CD14-positive monocyte (primary cell): ENCODE results near the gene IFT27. TPM values are rescaled to one million over a fixed set of nuclear protein-coding genes. Genes with fewer than 3 reads are reported as not detected.

Experiments
- DNase-seq, 3 donors: peaks; one replicate each; pipeline ENCODE4 v3.0.0-alpha.2; 2011 to 2022
- H2AFZ ChIP-seq: 2 replicates; pipeline ENCODE4 v1.6.0; 2012; ENCODE audit warnings: mild to moderate bottlenecking, low read depth, low read length, inconsistent platforms; ENCODE audit not compliant: insufficient read depth, poor library complexity, severe bottlenecking
- H3K27ac ChIP-seq, 2 donors: 1 replicate in 1 of 2; 2 replicates in 1 of 2; pipeline ENCODE4 v1.5.1; 2012 to 2013; ENCODE audit warnings: low read length in 2 of 2, control low read depth in 1 of 2, inconsistent platforms in 1 of 2, low read depth in 1 of 2, mild to moderate bottlenecking in 1 of 2
- H3K27me3 ChIP-seq, 2 donors: one replicate each; pipeline versions ENCODE4 v1.6.0 to v1.6.1; 2011 to 2013; ENCODE audit warnings: low read length in 2 of 2; ENCODE audit not compliant: control insufficient read depth in 2 of 2, insufficient read depth in 2 of 2
- H3K36me3 ChIP-seq, 2 donors: replicated peaks in 1 of 2; 1 replicate in 1 of 2; 2 replicates in 1 of 2; pipeline versions ENCODE4 v1.5.1 to v1.6.1; 2012 to 2013; ENCODE audit warnings: low read length in 2 of 2, control low read depth in 1 of 2, inconsistent platforms in 1 of 2, mild to moderate bottlenecking in 1 of 2; ENCODE audit not compliant: insufficient read depth in 2 of 2, control insufficient read depth in 1 of 2
- H3K4me1 ChIP-seq, 2 donors: 1 replicate in 1 of 2; 2 replicates in 1 of 2; pipeline versions ENCODE4 v1.5.1 to v1.6.1; 2012 to 2013; ENCODE audit warnings: low read length in 2 of 2, control low read depth in 1 of 2, inconsistent platforms in 1 of 2, mild to moderate bottlenecking in 1 of 2, moderate library complexity in 1 of 2; ENCODE audit not compliant: insufficient read depth in 2 of 2, control insufficient read depth in 1 of 2
- H3K4me2 ChIP-seq: replicated peaks from 2 replicates; pipeline ENCODE3; 2012; ENCODE audit warnings: low read length, moderate library complexity, mild to moderate bottlenecking; ENCODE audit not compliant: poor library complexity, severe bottlenecking; ENCODE audit errors: extremely low read depth
- H3K4me3 ChIP-seq, 3 experiments: fragments of 200-600 bp in 1 of 3; sonication (generic) in 1 of 3; replicated peaks in 1 of 3; 1 replicate in 2 of 3; 2 replicates in 1 of 3; pipeline ENCODE4 v1.5.1; 2011 to 2013; ENCODE audit warnings: low read length in 3 of 3, mild to moderate bottlenecking in 3 of 3, control low read depth in 2 of 3, low read depth in 2 of 3, inconsistent platforms in 1 of 3, moderate library complexity in 1 of 3
- H3K79me2 ChIP-seq: 2 replicates; pipeline ENCODE4 v1.6.0; 2012; ENCODE audit warnings: mild to moderate bottlenecking, control low read depth, inconsistent platforms, low read length, moderate library complexity; ENCODE audit not compliant: insufficient read depth
- H3K9ac ChIP-seq: 2 replicates; pipeline ENCODE4 v1.6.0; 2017; ENCODE audit warnings: low read length, mild to moderate bottlenecking; ENCODE audit not compliant: insufficient read depth, poor library complexity, severe bottlenecking
- H3K9me3 ChIP-seq, 2 donors: replicated peaks in 1 of 2; 1 replicate in 1 of 2; 2 replicates in 1 of 2; pipeline versions ENCODE4 v1.5.1 to v1.6.1; 2012 to 2013; ENCODE audit warnings: low read length in 2 of 2, control low read depth in 1 of 2; ENCODE audit not compliant: control insufficient read depth in 1 of 2, insufficient read depth in 1 of 2
- H4K20me1 ChIP-seq: 2 replicates; pipeline ENCODE4 v1.6.0; 2012; ENCODE audit warnings: mild to moderate bottlenecking, low read length, control low read depth, moderate library complexity; ENCODE audit not compliant: insufficient read depth
- H3K27ac Mint-ChIP-seq, 7 donors: one replicate each; pipeline ENCODE4 v1.8.0; 2020; ENCODE audit warnings: mild to moderate bottlenecking in 7 of 7, mixed read lengths in 7 of 7, moderate library complexity in 6 of 7, inconsistent platforms in 2 of 7
- H3K27me3 Mint-ChIP-seq, 3 donors: one replicate each; pipeline ENCODE4 v1.8.0; 2021 to 2022; ENCODE audit warnings: low read depth in 3 of 3, mild to moderate bottlenecking in 3 of 3, mixed read lengths in 3 of 3, moderate library complexity in 3 of 3, inconsistent platforms in 1 of 3
- H3K36me3 Mint-ChIP-seq, 2 donors: one replicate each; pipeline ENCODE4 v1.8.0; 2020; ENCODE audit warnings: mixed read lengths in 2 of 2, inconsistent platforms in 1 of 2, mild to moderate bottlenecking in 1 of 2
- H3K4me1 Mint-ChIP-seq: one replicate; pipeline ENCODE4 v1.8.0; 2020; ENCODE audit warnings: mild to moderate bottlenecking, mixed read lengths
- H3K4me3 Mint-ChIP-seq, 2 donors: one replicate each; pipeline ENCODE4 v1.8.0; 2020; ENCODE audit warnings: mild to moderate bottlenecking in 2 of 2, mixed read lengths in 2 of 2, moderate library complexity in 1 of 2
- H3K9me3 Mint-ChIP-seq, 7 donors: one replicate each; pipeline ENCODE4 v1.8.0; 2020 to 2022; ENCODE audit warnings: mixed read lengths in 7 of 7, mild to moderate bottlenecking in 6 of 7, moderate library complexity in 6 of 7, inconsistent platforms in 2 of 7
- CTCF ChIP-seq: fragments of 200-600 bp; IDR thresholded peaks from one replicate; pipeline ENCODE4 v1.8.0; 2022; ENCODE audit warnings: antibody characterized with exemption, mild to moderate bottlenecking
- WGBS: methylation state at CpG from one replicate; pipeline ENCODE4 v1.1.5; 2013; ENCODE audit warnings: missing lambda C conversion rate; ENCODE audit not compliant: insufficient coverage; 5-methylcytosine and 5-hydroxymethylcytosine counted together
- intact Hi-C, 2 donors: fragments of 100-400 bp; cut with micrococcal nuclease; formaldehyde crosslinking; loops; one replicate each; pipeline versions ENCODE4 v1.15.0 to v1.15.1; 2023
- polyA plus RNA-seq, 3 donors: library from polyadenylated mRNA; depleted of rRNA in 1 of 3; unstranded in 2 of 3; stranded (reverse) in 1 of 3; fragments of 300-500 nt in 2 of 3; fragments of >200 nt in 1 of 3; fragmentation: Illumina TruSeq in 2 of 3; gene quantifications; 1 replicate in 2 of 3; 2 replicates in 1 of 3; pipeline ENCODE4 v1.2.3, GENCODE V29; 2012 to 2021

IFT27 gene
- polyA plus RNA-seq, 3 donors = 12.5 to 16.9 (median 14.6) TPM

- Histone ChIP-seq H3K27ac (no peak overlapping the region), H4K20me1 (no peaks in the 10 kb centered on the region), H3K27me3 (no peaks in the 10 kb centered on the region), H3K36me3 (peaks cover 17 to 22% of the 10 kb centered on the region in 2 donors), H3K79me2 (no peaks in the 10 kb centered on the region), H3K9ac (no peak overlapping the region), H3K4me3 (no peak overlapping the region), H3K4me1 (peaks cover 8% of the 10 kb centered on the region in 2 donors), H3K4me2 (no peak overlapping the region), H3K9me3 (no peaks in the 10 kb centered on the region), H2AFZ (no peak overlapping the region)
- peaks cover 9 to 21% (median 10%) of the 10 kb centered on the region in 3 donors for H3K27me3 Mint-ChIP-seq
- H3K36me3 Mint-ChIP-seq = peaks cover 13 to 23% of the 10 kb centered on the region in 2 donors
- H3K4me3 Mint-ChIP-seq = no peak overlapping the region
- H3K4me1 Mint-ChIP-seq = peaks cover 9% of the 10 kb centered on the region
- intact Hi-C loops = no loop called here
- peaks cover 0 to 2% (median 0%) of the 10 kb centered on the region in 7 donors for H3K9me3 Mint-ChIP-seq
- TF ChIP-seq CTCF = no peak
- no peak for DNase-seq
- H3K27ac Mint-ChIP-seq = peak overlapping the region in 2 of 7 donors; percentile 45 to 53
- 88% methylated on average over 14 of the region's 15 CpGs for WGBS
These were observed 17.1 kb downstream of the IFT27 start for GRCh38 chr22:36758792-36759271.

- Mint-ChIP-seq H3K27ac (no peak overlapping the region), H3K4me1 (peaks cover 9% of the 10 kb centered on the region), H3K27me3 (peaks cover 14 to 29% (median 15%) of the 10 kb centered on the region in 3 donors), H3K4me3 (no peak overlapping the region), H3K36me3 (peaks cover 10 to 15% of the 10 kb centered on the region in 2 donors), H3K9me3 (peaks cover 0 to 2% (median 0%) of the 10 kb centered on the region in 7 donors)
- Histone ChIP-seq H2AFZ (no peak overlapping the region), H3K4me1 (peaks cover 8% of the 10 kb centered on the region in 2 donors), H3K27ac (no peak overlapping the region), H3K79me2 (no peaks in the 10 kb centered on the region), H3K4me3 (no peak overlapping the region), H3K36me3 (peaks cover 6 to 12% of the 10 kb centered on the region in 2 donors), H3K27me3 (no peaks in the 10 kb centered on the region), H3K4me2 (no peak overlapping the region), H4K20me1 (no peaks in the 10 kb centered on the region), H3K9me3 (no peaks in the 10 kb centered on the region), H3K9ac (no peak overlapping the region)
- DNase-seq = peak; percentile 61 to 77 (median 76)
- peak; percentile 95 for TF ChIP-seq CTCF
- intact Hi-C loops = loop anchor here in 1 of 2 donors (2.0 kb wide), 1 partner anchor 217 kb away; no protein-coding TSS in a partner anchor
- 68% methylated on average over 16 of the region's 19 CpGs for WGBS
These were observed 18.2 kb downstream of the IFT27 start for GRCh38 chr22:36757668-36758211.
